ENCODE measurements around the gene LYRM4.

The LYRM4 gene

DNA sequence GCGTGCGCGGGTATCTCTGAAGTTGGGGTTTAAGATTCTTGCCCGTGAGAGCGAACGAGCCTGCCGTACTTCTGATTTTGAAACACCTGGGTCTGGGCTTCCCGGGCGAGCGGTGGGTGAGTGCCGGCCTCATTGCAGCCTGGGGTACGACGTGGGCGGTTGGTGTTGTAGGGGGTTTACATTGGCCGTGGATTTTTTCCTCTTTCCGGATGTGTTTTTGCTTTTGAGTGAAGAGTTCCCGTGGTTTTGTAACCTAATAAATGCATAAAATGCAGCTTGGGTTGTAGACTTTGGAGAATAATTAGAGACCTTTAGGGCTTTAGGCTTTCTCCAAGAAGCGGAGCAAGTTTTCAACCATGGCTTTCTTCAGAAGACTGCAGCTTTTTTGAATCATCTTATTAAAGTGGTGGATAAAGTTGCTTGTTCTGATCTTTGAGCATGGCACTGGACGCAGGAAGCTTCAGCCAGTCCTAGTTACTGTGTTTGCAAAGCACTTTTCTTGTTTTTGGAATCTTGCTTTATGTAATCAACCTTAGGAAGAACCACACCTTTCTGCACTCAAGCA, 877 bp upstream of the LYRM4 start:
- ChIA-PET CTCF (interaction anchor here (0.6 to 0.7 kb wide), 3 partner anchors 66 to 733 kb away, joined by 3 read pairs; no protein-coding TSS in a partner anchor), POLR2A (ENCODE audit: low non-redundant PET) (no interaction called here)
- peak overlapping the region; percentile 95 for H3K27ac ChIP-seq
- no peak for DNase-seq (ENCODE audit: low spot score)
- TF ChIP-seq, protein P1, sequence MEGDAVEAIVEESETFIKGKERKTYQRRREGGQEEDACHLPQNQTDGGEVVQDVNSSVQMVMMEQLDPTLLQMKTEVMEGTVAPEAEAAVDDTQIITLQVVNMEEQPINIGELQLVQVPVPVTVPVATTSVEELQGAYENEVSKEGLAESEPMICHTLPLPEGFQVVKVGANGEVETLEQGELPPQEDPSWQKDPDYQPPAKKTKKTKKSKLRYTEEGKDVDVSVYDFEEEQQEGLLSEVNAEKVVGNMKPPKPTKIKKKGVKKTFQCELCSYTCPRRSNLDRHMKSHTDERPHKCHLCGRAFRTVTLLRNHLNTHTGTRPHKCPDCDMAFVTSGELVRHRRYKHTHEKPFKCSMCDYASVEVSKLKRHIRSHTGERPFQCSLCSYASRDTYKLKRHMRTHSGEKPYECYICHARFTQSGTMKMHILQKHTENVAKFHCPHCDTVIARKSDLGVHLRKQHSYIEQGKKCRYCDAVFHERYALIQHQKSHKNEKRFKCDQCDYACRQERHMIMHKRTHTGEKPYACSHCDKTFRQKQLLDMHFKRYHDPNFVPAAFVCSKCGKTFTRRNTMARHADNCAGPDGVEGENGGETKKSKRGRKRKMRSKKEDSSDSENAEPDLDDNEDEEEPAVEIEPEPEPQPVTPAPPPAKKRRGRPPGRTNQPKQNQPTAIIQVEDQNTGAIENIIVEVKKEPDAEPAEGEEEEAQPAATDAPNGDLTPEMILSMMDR (conservative IDR thresholded peaks at IDR 0.05; ENCODE audit: low read depth), result no peak

DNA sequence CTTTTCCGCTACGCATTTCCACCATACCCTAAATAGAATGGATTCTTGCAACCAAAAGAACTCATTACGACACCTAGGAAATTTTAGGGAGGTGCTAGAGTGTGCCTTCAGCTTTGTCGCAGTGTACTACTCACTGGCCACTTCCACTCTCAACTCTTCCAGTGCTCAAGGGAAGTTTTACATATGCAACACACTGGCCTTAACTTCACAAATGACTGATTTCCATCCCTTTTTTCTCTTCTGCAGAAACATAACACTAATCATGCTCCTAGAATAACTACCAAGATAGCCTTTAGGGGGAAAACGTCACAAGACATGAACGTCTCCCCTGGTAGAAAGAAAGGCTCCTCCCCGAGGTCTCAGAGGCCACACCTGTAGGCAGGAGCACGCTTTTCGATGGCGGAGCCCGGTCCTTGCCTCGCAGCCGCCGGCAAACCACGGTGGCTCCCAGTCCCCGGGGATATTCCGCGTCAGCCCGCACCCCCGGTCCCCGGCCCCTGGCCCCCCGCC, 584 bp downstream of the LYRM4 start:
- peak; percentile 88 for DNase-seq (ENCODE audit: low spot score)
- peak overlapping the region; percentile 95 for H3K27ac ChIP-seq
- ChIA-PET CTCF (no interaction called here), POLR2A (ENCODE audit: low non-redundant PET) (interaction anchor here (0.9 kb wide), 1 partner anchor 19 kb away, joined by 3 read pairs; no protein-coding TSS in a partner anchor)
- TF ChIP-seq, protein P1 (conservative IDR thresholded peaks at IDR 0.05; ENCODE audit: low read depth), result no peak

DNA sequence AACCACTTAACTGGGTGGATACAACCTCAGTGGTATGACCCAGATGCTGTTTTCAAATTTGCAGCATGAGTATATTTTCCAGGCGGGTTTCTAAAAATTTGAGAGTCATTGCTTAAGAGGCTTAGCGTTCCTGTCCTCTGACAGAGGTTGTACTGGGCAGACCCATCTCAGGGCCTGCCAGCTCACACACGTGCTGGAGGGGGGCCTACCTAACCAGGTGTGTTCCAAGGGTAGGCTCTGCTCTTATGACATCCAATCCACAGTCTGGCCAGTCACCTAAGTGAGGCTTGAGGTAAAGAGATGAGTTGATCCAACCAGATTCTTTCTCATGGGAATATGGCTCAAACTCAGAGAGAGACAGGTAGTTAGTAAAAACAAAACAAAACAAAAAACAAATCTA, 1.3 kb downstream of the LYRM4 start:
- no peak overlapping the region for H3K27ac ChIP-seq
- POLR2A ChIA-PET (ENCODE audit: low non-redundant PET), result interaction anchor here (0.9 kb wide), 1 partner anchor 19 kb away, joined by 3 read pairs; no protein-coding TSS in a partner anchor
- DNase-seq (ENCODE audit: low spot score), result no peak
- CTCF ChIA-PET, result no interaction called here
- TF ChIP-seq, protein P1 (conservative IDR thresholded peaks at IDR 0.05; ENCODE audit: low read depth), result no peak

DNA sequence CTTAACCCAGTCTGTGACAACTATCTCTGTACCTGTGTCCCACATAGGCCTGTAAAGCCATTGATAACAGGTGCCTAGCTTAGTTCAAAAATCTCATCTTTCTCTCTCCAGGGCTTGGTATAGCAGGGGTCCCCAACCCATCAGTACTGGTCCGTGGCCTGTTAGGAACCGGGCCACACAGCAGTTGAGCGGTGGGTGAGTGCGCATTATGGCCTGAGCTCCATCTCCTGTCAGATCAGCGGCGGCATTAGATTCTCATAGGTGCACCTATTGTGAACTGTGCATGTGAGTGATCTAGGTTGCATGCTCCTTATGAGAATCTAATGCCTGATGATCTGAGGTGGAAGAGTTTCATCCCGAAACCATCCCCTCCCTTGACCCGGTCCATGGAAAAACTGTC, 3.4 kb downstream of the LYRM4 start:
- no peak for DNase-seq (ENCODE audit: low spot score)
- ChIA-PET POLR2A (ENCODE audit: low non-redundant PET) (no interaction called here), CTCF (no interaction called here)
- TF ChIP-seq, protein P1 (conservative IDR thresholded peaks at IDR 0.05; ENCODE audit: low read depth), result no peak
- no peak overlapping the region for H3K27ac ChIP-seq

DNA sequence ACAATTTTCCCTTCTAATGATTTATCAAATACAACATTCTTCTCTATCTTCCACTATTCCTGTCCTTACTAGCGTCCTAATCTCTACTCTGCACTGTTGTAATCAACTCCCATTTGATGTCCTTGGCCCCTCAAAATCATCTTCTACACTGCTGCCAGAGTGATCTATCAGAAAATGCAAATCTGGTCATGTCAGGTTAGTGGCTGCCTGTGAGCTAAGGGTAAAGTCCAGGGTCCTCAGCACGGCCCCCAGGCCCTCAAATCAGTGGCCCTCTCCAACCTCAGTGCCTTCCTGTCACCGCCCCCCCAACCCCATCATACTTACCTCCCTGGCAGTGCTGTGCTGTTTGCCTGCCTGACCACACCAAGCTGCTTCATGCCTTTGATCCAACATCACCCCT, 3.8 kb downstream of the LYRM4 start:
- no peak overlapping the region for H3K27ac ChIP-seq
- POLR2A ChIA-PET (ENCODE audit: low non-redundant PET), result no interaction called here
- TF ChIP-seq, protein P1 (conservative IDR thresholded peaks at IDR 0.05; ENCODE audit: low read depth), result no peak
- CTCF ChIA-PET, result interaction anchor here (0.6 kb wide), 1 partner anchor 1745 kb away, joined by 6 read pairs; no protein-coding TSS in a partner anchor
- DNase-seq (ENCODE audit: low spot score), result no peak

DNA sequence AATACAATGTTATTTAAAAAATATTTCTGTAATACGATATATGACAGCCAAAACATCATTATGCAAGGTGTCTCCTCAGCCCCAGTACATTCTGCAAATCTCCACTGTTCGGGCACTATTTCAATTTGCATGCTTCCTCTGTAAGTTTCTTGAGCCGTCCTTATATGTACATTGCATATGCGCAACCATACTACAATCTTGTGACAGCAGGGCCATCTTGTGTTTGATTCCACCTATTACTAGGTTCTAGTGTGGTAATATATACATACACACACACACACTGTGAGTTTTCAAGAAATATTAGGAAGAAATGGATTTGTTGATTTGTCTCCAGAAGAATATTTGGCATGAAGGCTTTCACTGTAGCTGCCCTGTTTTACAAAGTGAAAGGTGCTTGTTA, 9.8 kb downstream of the LYRM4 start:
- DNase-seq (ENCODE audit: low spot score), result no peak
- CTCF ChIA-PET, result no interaction called here
- POLR2A ChIA-PET (ENCODE audit: low non-redundant PET), result no interaction called here
- TF ChIP-seq, protein P1 (conservative IDR thresholded peaks at IDR 0.05; ENCODE audit: low read depth), result no peak
- no peak overlapping the region for H3K27ac ChIP-seq
